Neural crest cell (in vitro differentiated cells): ENCODE results near the gene HOXB2. TPM values are rescaled to one million over a fixed set of nuclear protein-coding genes. Genes with fewer than 3 reads are reported as not detected.

ENCODE experiments used
- DNase-seq: peaks from one replicate; pipeline ENCODE4 v3.0.0; 2021; ENCODE audit warnings: low read depth, mixed read lengths, low spot score
- H3K27ac Mint-ChIP-seq: one replicate; pipeline ENCODE4 v1.8.0; 2021; ENCODE audit warnings: mild to moderate bottlenecking, mixed read lengths; ENCODE audit not compliant: unreplicated experiment
- H3K27me3 Mint-ChIP-seq: 2 replicates; pipeline ENCODE4 v1.8.0; 2021; ENCODE audit warnings: low read depth, mild to moderate bottlenecking, mixed read lengths
- H3K36me3 Mint-ChIP-seq: 2 replicates; pipeline ENCODE4 v1.8.0; 2021; ENCODE audit warnings: low read depth, mild to moderate bottlenecking, mixed read lengths
- H3K4me1 Mint-ChIP-seq: 2 replicates; pipeline ENCODE4 v1.8.0; 2021; ENCODE audit warnings: mixed read lengths
- H3K4me3 Mint-ChIP-seq: one replicate; pipeline ENCODE4 v1.8.0; 2021; ENCODE audit warnings: mild to moderate bottlenecking, mixed read lengths
- H3K9me3 Mint-ChIP-seq: 2 replicates; pipeline ENCODE4 v1.8.0; 2021; ENCODE audit warnings: mixed read lengths
- CTCF ChIP-seq: fragments of 200-600 bp; sonication (generic); conservative IDR thresholded peaks from 2 replicates; pipeline ENCODE4 v1.5.0; 2021; ENCODE audit warnings: antibody characterized with exemption, mild to moderate bottlenecking
- total RNA-seq: library from RNA; stranded (reverse); gene quantifications from 2 replicates; pipeline ENCODE4 v1.2.1, GENCODE V29; 2021

HOXB2 gene
- total RNA-seq, 1 donor from 2014 or later = 60.0 TPM

- Mint-ChIP-seq H3K27ac (no peak overlapping the region), H3K4me3 (peak overlapping the region; percentile 78), H3K27me3 (peaks cover 68% of the 10 kb centered on the region), H3K4me1 (peaks cover 31% of the 10 kb centered on the region), H3K36me3 (peaks cover 2% of the 10 kb centered on the region), H3K9me3 (no peaks in the 10 kb centered on the region)
- peak; percentile 47 for TF ChIP-seq CTCF
- DNase-seq = no peak
These were observed 17.2 kb upstream of the HOXB2 start for GRCh38 chr17:48561884-48562810.

GRCh38 chr17:48559840-48560817 is 15.2 kb upstream of the HOXB2 start:
- H3K27me3 Mint-ChIP-seq = peaks cover 87% of the 10 kb centered on the region
- H3K36me3 Mint-ChIP-seq = peaks cover 2% of the 10 kb centered on the region
- H3K9me3 Mint-ChIP-seq = no peaks in the 10 kb centered on the region
- no peak for DNase-seq
- TF ChIP-seq CTCF = no peak
- H3K4me3 Mint-ChIP-seq = peak overlapping the region; percentile 18
- H3K27ac Mint-ChIP-seq = no peak overlapping the region
- peaks cover 42% of the 10 kb centered on the region for H3K4me1 Mint-ChIP-seq

- no peak for TF ChIP-seq CTCF
- Mint-ChIP-seq H3K4me1 (peaks cover 45% of the 10 kb centered on the region), H3K27me3 (peaks cover 96% of the 10 kb centered on the region), H3K27ac (no peak overlapping the region), H3K4me3 (peak overlapping the region; percentile 9), H3K9me3 (no peaks in the 10 kb centered on the region), H3K36me3 (peaks cover 2% of the 10 kb centered on the region)
- DNase-seq = no peak
These were observed 14.4 kb upstream of the HOXB2 start for GRCh38 chr17:48559122-48559839.

GRCh38 chr17:48558831-48559121 is 13.9 kb upstream of the HOXB2 start:
- H3K36me3 Mint-ChIP-seq = peaks cover 2% of the 10 kb centered on the region
- DNase-seq = no peak
- TF ChIP-seq CTCF = no peak
- H3K27me3 Mint-ChIP-seq = peaks cover 99% of the 10 kb centered on the region
- H3K4me3 Mint-ChIP-seq = peak overlapping the region; percentile 9
- H3K27ac Mint-ChIP-seq = no peak overlapping the region
- no peaks in the 10 kb centered on the region for H3K9me3 Mint-ChIP-seq
- peaks cover 47% of the 10 kb centered on the region for H3K4me1 Mint-ChIP-seq
